OCI-LY7 (cell line): ENCODE measurements around the gene CACTIN. TPM values are rescaled to one million over a fixed set of nuclear protein-coding genes. Genes with fewer than 3 reads are reported as not detected.

Experiments
- BruUV-seq: library from RNA; stranded (reverse); fragments of 400-500 nt; replicated peaks from 2 replicates; lab custom pipeline; 2021; lab: Mats Ljungman, UMichigan
- CTCF ChIA-PET: fragments of 300-600 bp; sonication (Branson Sonifier 250); formaldehyde crosslinking; loops from one replicate; lab custom pipeline; 2022; ENCODE audit warnings: antibody characterized with exemption; ENCODE audit not compliant: unreplicated experiment; lab: Charles Lee
- POLR2A ChIA-PET: fragments of 300-600 bp; sonication (Branson Sonifier 250); formaldehyde crosslinking; loops from one replicate; lab custom pipeline; 2022; ENCODE audit warnings: antibody characterized with exemption; lab: Charles Lee
- DNase-seq: peaks from one replicate; pipeline ENCODE4 v3.0.0-alpha.2; 2015; ENCODE audit warnings: low spot score
- H2AFZ ChIP-seq: fragments of 200-600 bp; sonication (generic), shearing (Covaris generic); 2 replicates; pipeline ENCODE4 v1.6.1; 2014; ENCODE audit warnings: mild to moderate bottlenecking, antibody characterized with exemption, low read length, moderate library complexity
- H3K27ac ChIP-seq: fragments of 200-600 bp; sonication (generic); 2 replicates; pipeline ENCODE4 v1.5.1; 2014; ENCODE audit warnings: mixed run types, low read depth, mild to moderate bottlenecking, moderate library complexity, low read length, inconsistent platforms; ENCODE audit not compliant: poor library complexity, severe bottlenecking
- H3K36me3 ChIP-seq: fragments of 200-600 bp; sonication (generic); 2 replicates; pipeline ENCODE4 v1.6.1; 2014; ENCODE audit warnings: mild to moderate bottlenecking, antibody characterized with exemption, low read length, moderate library complexity, mixed read lengths; ENCODE audit not compliant: insufficient read depth
- H3K4me1 ChIP-seq: fragments of 200-600 bp; sonication (generic); 2 replicates; pipeline ENCODE4 v1.5.1; 2014; ENCODE audit warnings: mild to moderate bottlenecking, low read length; ENCODE audit not compliant: insufficient read depth, poor library complexity, severe bottlenecking
- H3K4me2 ChIP-seq: fragments of 200-600 bp; sonication (generic); 2 replicates; pipeline ENCODE4 v1.6.1; 2014; ENCODE audit warnings: mild to moderate bottlenecking, low read length
- H3K4me3 ChIP-seq: fragments of 200-600 bp; sonication (generic); 2 replicates; pipeline ENCODE4 v1.5.1; 2014; ENCODE audit warnings: mild to moderate bottlenecking, low read depth, low read length; ENCODE audit not compliant: poor library complexity, severe bottlenecking
- H3K79me2 ChIP-seq: fragments of 200-600 bp; sonication (generic); 2 replicates; pipeline ENCODE4 v1.6.1; 2016; ENCODE audit warnings: low read depth, mild to moderate bottlenecking, low read length, moderate library complexity, mixed read lengths; ENCODE audit not compliant: insufficient read depth
- H3K9me2 ChIP-seq: fragments of 200-600 bp; sonication (generic); 2 replicates; pipeline ENCODE4 v1.6.1; 2016; ENCODE audit warnings: mild to moderate bottlenecking, low read length, mixed read lengths; ENCODE audit not compliant: insufficient read depth
- H3K9me3 ChIP-seq: fragments of 200-600 bp; sonication (generic); 2 replicates; pipeline ENCODE4 v1.6.1; 2014; ENCODE audit warnings: mild to moderate bottlenecking, mixed run types, low read length, mixed read lengths
- H4K20me1 ChIP-seq: fragments of 200-600 bp; sonication (generic); 2 replicates; pipeline ENCODE4 v1.6.1; 2014; ENCODE audit warnings: mild to moderate bottlenecking, antibody characterized with exemption, low read length, moderate library complexity, mixed read lengths; ENCODE audit not compliant: insufficient read depth
- EZH2phosphoT487 ChIP-seq: fragments of 200-600 bp; sonication (generic); IDR thresholded peaks from 2 replicates; pipeline ENCODE4 v1.6.1; 2018; ENCODE audit warnings: low read depth, borderline replicate concordance, mild to moderate bottlenecking, mixed run types, antibody characterized with exemption, low read length, moderate library complexity, mixed read lengths
- intact Hi-C: fragments of 100-400 bp; cut with micrococcal nuclease; formaldehyde crosslinking; loops from one replicate; pipeline ENCODE4 v1.10.0; 2022; ENCODE audit not compliant: unreplicated experiment
- total RNA-seq, 2 experiments: library from RNA; depleted of rRNA in 1 of 2; stranded (reverse); fragments of >200 nt in 1 of 2; shearing (Covaris generic) in 1 of 2; gene quantifications; 2 replicates each; pipeline ENCODE4 v1.2.3, GENCODE V29; 2014 to 2022
- TF ChIP-seq, protein P1 (sequence below): fragments of 200-600 bp; sonication (generic); conservative IDR thresholded peaks from 2 replicates; pipeline ENCODE4 v1.5.1; 2014; ENCODE audit warnings: mild to moderate bottlenecking, antibody characterized with exemption, low read length, moderate library complexity, mixed read lengths

Gene CACTIN
- total RNA-seq, 2 experiments from 2014 or later: 34.2 to 35.9 TPM

- peaks cover 21% of the 10 kb centered on the region for H3K4me1 ChIP-seq
Measured at GRCh38 chr19:3608079-3608641, 18.4 kb downstream of the CACTIN start.

DNA sequence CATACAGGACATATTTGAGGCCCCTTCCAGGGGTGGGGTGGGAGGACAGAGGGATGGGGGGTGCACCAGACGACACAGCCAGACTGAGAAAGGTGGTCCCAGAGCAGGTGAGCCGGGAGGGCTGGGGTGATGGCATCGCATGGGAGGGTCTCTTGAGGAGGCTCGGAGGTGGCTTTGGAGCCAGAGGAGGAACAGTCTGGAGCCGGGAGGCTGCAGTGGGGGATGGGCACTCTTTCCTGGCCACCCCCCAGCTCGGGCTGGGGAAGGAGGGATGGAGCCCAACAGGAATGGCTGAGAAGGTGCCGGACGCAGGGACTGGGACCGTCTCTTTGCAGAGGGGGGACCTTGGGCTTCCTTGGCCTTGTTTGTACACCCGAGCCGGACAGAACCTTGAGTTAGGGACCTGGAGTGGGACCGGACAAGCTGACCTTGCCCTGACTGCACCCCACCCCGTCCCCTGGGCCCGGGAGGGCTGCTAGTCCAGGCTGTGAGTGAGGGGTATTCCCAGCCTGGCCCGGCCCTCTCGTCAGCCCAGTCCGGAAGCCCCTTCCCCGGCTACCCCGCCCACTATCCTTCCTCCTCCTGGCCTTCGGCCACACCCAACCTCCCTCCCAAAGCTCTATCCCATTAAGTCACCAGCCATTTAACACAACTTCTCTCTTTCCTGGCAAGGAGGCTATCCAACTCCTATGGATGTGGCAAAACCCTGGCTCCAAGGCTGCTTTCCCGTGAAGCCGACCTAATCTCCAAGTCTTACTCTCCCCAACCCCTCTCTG, 19.1 kb downstream of the CACTIN start:
- Histone ChIP-seq H2AFZ (no peak overlapping the region), H3K36me3 (peaks cover 26% of the 10 kb centered on the region), H3K4me2 (no peak overlapping the region), H3K27ac (no peak overlapping the region), H3K79me2 (no peaks in the 10 kb centered on the region), H3K9me2 (no peaks in the 10 kb centered on the region), H3K4me1 (peaks cover 21% of the 10 kb centered on the region), H4K20me1 (no peaks in the 10 kb centered on the region), H3K4me3 (no peak overlapping the region), H3K9me3 (no peaks in the 10 kb centered on the region)
- ChIA-PET CTCF (no interaction called here), POLR2A (no interaction called here)
- intact Hi-C loops: no loop called here
- no peak for DNase-seq
- no TSS peak for BruUV-seq
- no peak for TF ChIP-seq EZH2phosphoT487
- TF ChIP-seq, protein P1, sequence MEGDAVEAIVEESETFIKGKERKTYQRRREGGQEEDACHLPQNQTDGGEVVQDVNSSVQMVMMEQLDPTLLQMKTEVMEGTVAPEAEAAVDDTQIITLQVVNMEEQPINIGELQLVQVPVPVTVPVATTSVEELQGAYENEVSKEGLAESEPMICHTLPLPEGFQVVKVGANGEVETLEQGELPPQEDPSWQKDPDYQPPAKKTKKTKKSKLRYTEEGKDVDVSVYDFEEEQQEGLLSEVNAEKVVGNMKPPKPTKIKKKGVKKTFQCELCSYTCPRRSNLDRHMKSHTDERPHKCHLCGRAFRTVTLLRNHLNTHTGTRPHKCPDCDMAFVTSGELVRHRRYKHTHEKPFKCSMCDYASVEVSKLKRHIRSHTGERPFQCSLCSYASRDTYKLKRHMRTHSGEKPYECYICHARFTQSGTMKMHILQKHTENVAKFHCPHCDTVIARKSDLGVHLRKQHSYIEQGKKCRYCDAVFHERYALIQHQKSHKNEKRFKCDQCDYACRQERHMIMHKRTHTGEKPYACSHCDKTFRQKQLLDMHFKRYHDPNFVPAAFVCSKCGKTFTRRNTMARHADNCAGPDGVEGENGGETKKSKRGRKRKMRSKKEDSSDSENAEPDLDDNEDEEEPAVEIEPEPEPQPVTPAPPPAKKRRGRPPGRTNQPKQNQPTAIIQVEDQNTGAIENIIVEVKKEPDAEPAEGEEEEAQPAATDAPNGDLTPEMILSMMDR: no peak

More at GRCh38 chr19:3608079-3608641, 18.4 kb downstream of the CACTIN start:
- CTCF ChIA-PET: interaction anchor here (0.6 kb wide), 1 partner anchor 47 kb away, joined by 7 read pairs; no protein-coding TSS in a partner anchor
- Histone ChIP-seq H3K79me2 (no peaks in the 10 kb centered on the region), H3K27ac (no peak overlapping the region), H3K9me2 (no peaks in the 10 kb centered on the region), H2AFZ (no peak overlapping the region), H4K20me1 (no peaks in the 10 kb centered on the region), H3K36me3 (peaks cover 26% of the 10 kb centered on the region), H3K9me3 (no peaks in the 10 kb centered on the region), H3K4me3 (no peak overlapping the region), H3K4me2 (no peak overlapping the region)
- intact Hi-C loops: no loop called here
- no peak for TF ChIP-seq EZH2phosphoT487
- TF ChIP-seq, protein P1: no peak
- POLR2A ChIA-PET: interaction anchor here (0.6 kb wide), 1 partner anchor 384 kb away, joined by 5 read pairs; no protein-coding TSS in a partner anchor
- DNase-seq: no peak
- BruUV-seq: no TSS peak
